Measurements from ENCODE around the gene PLEKHG4B.

GRCh38 chr5:199197-199949 lies 107.4 kb downstream of the PLEKHG4B start:
- TF ChIP-seq CTCF (IDR thresholded peaks at IDR 0.05; ENCODE audit: poor library complexity, severe bottlenecking) (no peak), EP300 (conservative IDR thresholded peaks at IDR 0.05; ENCODE audit: poor library complexity, severe bottlenecking) (no peak), EZH2 (IDR thresholded peaks at IDR 0.05; ENCODE audit: borderline replicate concordance, insufficient read depth, low read length, poor library complexity, severe bottlenecking) (no peak), REST (IDR thresholded peaks at IDR 0.05; ENCODE audit: borderline replicate concordance) (no peak), MXI1 (conservative IDR thresholded peaks at IDR 0.05; ENCODE audit: poor library complexity, severe bottlenecking) (no peak), RAD21 (conservative IDR thresholded peaks at IDR 0.05) (no peak)
